HG02840 (cell line): ENCODE data around the gene ASTN2.
"Not testable (repeated sequence)": the region's sequence is repeated elsewhere in the genome, so short reads cannot be mapped to it uniquely, and the experiment has no call there.

ENCODE experiments used
- ATAC-seq: cut with Tn5 transposase; IDR thresholded peaks from one replicate; pipeline ENCODE4 v1.9.1; 2021; ENCODE audit warnings: mild to moderate bottlenecking, moderate library complexity, moderate number of reproducible peaks; ENCODE audit not compliant: unreplicated experiment, low FRiP score

The ASTN2 gene

GRCh38 chr9:116900007-116900367 is 514.9 kb downstream of the ASTN2 start:
- no peak for ATAC-seq

- no peak for ATAC-seq
Measured at GRCh38 chr9:116899337-116900006, 515.4 kb downstream of the ASTN2 start.

GRCh38 chr9:116898131-116898530 is 516.7 kb downstream of the ASTN2 start:
- ATAC-seq = not testable (repeated sequence)

- ATAC-seq = no peak
Measured at GRCh38 chr9:116897201-116897600, 517.7 kb downstream of the ASTN2 start.

- ATAC-seq = no peak
Measured at GRCh38 chr9:116895961-116896360, 518.9 kb downstream of the ASTN2 start.

GRCh38 chr9:116891424-116891823 is 523.4 kb downstream of the ASTN2 start:
- ATAC-seq = no peak

- ATAC-seq = not testable (repeated sequence)
Measured at GRCh38 chr9:116888476-116888875, 526.4 kb downstream of the ASTN2 start.

- ATAC-seq = no peak
Measured at GRCh38 chr9:116888066-116888465, 526.8 kb downstream of the ASTN2 start.

GRCh38 chr9:116883676-116884075 is 531.2 kb downstream of the ASTN2 start:
- ATAC-seq = no peak

GRCh38 chr9:116877072-116877471 is 537.8 kb downstream of the ASTN2 start:
- ATAC-seq = no peak

- no peak for ATAC-seq
Measured at GRCh38 chr9:116875576-116875975, 539.3 kb downstream of the ASTN2 start.

- ATAC-seq = no peak
Measured at GRCh38 chr9:116873937-116874914, 540.6 kb downstream of the ASTN2 start.

- no peak for ATAC-seq
Measured at GRCh38 chr9:116873491-116873890, 541.4 kb downstream of the ASTN2 start.

GRCh38 chr9:116870566-116870965 is 544.3 kb downstream of the ASTN2 start:
- no peak for ATAC-seq

- ATAC-seq = no peak
Measured at GRCh38 chr9:116868201-116868600, 546.7 kb downstream of the ASTN2 start.

GRCh38 chr9:116861321-116861720 is 553.5 kb downstream of the ASTN2 start:
- no peak for ATAC-seq

GRCh38 chr9:116860509-116861120 is 554.2 kb downstream of the ASTN2 start:
- ATAC-seq = no peak

- ATAC-seq = no peak
Measured at GRCh38 chr9:116859763-116860162, 555.1 kb downstream of the ASTN2 start.

GRCh38 chr9:116857321-116857720 is 557.5 kb downstream of the ASTN2 start:
- ATAC-seq = no peak

- ATAC-seq = no peak
Measured at GRCh38 chr9:116855881-116856662, 558.8 kb downstream of the ASTN2 start.
